NOMO-1 (cell line): ENCODE data around the gene PRKCD.

ENCODE experiments used
- DNase-seq, 2 experiments: peaks; one replicate each; lab custom pipeline; 2025; ENCODE audit not compliant: unreplicated experiment in 2 of 2; lab: John Stamatoyannopoulos, UW

Gene PRKCD

DNA sequence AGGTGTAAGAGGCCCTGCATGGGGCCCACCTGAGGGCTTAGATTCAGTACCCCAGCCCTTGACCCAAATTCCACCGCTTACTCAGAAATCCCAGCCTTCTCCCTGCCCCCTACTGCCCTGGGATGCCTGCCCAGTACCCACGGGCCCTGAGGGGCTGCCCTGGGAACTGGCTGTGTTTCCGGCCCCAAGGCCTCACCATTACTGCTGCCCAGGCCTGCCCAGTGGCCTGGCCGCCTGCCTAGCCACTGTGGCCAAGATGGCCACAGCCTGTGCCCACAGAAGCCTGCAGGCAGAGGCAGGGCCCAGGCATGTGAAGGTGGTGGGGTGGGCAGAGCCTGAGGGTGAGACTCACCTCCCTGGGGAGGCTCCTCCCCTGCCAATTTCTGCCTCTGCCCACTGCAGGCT lies 6.1 kb upstream of the PRKCD start:
- no peak for DNase-seq

DNA sequence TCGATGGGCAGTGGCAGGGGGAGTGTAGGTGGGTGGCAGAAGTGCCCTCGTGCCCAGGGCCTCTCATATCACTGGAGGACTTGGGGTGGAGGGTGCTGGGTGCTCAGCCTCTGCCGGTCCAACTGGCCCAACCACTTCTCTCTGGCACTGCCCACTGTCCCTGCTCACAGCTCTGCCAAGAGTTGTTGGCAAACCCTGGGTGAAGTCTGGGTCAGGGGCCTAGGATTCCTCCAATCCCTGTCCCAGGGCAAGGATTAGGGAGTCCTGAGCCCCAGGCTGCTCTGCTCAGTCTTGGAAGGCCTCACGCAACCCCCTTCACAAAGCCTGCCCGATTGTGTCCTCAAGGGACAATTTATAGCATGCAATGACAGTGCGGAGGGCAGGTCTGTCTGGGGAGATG lies 5.2 kb upstream of the PRKCD start:
- DNase-seq, result no peak

DNA sequence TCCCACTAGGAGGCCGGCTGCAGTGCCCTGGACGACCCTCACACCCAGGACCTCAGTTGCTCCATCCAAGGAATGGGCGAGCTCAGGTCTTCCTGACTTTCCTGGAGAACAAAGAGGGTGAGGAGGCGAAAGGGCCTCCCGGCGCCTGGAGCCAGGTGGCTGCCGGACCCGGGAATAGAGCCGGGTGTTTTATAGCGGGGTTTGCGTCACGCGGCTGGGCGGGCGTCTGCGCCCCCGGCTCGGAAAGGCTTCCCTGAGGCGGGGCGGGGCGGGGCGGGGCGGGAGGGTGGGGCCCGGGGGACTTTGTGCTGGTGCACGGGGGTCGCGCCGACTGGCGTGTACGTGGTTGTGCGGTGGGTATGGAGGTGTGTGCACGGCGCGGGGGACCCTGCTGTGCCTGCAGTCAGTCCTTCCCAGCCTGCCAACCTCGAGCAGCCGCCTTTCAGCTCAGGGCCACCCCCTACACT lies 4.6 kb upstream of the PRKCD start:
- DNase-seq, result no peak

- no peak for DNase-seq
Observed at GRCh38 chr3:53157974-53158580, 2.9 kb upstream of the PRKCD start.

DNA sequence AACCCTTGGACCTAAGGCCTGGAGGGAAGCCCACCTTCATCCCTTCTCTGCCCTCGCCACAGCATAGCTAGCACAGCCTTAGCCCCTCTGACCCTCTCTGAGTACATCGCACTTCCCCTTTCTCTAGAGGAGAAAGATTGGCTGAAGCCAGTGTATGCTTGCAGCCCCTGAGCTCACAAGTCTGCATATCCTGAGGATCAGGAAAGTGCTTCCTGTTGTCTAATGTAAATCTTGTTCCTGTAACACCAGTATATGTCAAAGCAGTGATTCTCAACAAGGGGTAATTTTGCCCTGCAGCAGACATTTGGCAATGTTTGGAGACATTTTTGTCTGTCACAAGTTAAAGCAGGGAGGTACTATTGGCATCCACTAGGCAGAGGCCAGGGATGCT lies 2.2 kb upstream of the PRKCD start:
- peak; percentile 66 to 73 for DNase-seq

DNA sequence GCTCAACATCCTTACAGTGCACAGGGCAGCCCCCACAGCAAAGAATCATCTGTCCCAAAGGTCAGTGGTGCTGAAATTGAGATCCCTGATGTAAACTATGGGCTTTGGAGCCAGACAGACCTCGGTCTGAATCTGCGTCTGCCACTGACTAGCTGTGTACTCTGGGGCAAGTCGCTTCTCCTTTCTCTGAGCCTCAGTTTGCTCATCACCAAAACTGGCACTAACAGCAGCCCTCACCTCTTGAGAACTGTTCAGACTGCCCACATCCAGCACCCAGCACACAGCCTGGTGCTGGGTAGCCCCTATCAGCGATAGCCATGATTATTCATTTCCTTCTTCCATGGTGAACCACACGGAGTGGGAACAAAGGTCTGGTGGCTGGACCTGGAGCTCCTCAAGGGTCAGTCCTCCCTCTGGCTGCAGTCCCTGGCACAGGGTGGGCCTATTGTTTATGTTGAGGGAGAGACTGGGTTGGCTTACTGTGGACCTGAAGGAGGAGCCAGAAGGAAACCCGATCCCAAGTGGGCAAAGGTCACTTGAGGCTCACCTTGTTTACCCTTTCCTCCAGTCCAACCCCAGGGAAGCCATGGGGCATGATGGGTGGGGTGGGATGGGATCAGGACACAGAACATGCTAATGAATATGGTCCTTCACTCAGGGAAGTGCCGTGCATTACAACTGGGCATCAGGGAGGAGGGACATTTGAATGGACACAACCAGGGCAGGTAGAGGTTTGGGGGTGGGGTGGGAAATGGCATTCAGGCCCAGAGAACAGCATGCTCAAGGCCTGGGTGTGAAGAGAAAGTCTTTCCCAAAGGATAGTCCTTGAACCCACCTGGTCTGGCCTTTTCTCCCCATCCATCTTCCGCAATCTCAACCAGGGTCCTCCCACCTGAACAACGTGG lies 1.6 kb upstream of the PRKCD start:
- no peak for DNase-seq

GRCh38 chr3:53160061-53160659 lies 849 bp upstream of the PRKCD start:
- DNase-seq, result no peak

- no peak for DNase-seq
Observed at GRCh38 chr3:53161450-53161819, 426 bp downstream of the PRKCD start.

- peak; percentile 31 to 40 for DNase-seq
Observed at GRCh38 chr3:53161820-53162671, 1.0 kb downstream of the PRKCD start.

DNA sequence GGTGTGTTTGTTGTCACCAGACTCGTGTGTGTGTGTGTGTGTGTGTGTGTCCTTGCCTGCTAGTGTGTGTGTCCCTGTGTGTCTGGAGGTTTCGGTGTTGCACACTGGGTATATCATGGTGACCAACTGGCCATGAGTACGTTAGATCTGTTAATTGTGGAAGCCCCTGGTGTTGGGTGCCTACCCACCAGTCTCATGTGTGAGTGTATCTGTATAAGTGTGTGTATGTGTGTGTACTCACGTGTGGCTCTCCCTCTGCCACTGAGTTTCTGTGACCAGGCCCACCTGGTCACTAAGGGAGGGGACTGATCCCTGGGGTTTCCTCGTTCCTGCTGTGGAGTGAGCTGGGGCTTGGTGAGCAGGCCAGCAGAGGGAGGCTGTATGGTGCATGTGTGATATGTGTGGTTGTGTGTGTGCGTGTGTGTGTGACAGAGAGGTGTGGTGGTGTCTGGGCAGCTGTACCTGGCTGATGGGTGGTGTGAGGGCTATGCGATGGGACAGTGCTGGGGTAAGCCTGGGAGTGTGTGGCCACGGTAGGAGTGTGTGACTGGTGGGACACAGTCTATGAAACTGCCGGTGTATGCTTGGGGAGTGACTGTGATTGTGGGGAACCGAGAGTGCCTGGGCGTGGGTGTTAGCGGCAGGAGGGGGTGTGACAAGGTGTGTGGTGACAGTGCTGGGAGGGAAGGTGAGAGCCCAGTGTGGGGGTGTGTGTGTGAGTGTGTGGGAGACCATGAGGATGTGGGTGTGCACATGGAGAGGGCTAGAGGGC lies 1.8 kb downstream of the PRKCD start:
- no peak for DNase-seq

DNA sequence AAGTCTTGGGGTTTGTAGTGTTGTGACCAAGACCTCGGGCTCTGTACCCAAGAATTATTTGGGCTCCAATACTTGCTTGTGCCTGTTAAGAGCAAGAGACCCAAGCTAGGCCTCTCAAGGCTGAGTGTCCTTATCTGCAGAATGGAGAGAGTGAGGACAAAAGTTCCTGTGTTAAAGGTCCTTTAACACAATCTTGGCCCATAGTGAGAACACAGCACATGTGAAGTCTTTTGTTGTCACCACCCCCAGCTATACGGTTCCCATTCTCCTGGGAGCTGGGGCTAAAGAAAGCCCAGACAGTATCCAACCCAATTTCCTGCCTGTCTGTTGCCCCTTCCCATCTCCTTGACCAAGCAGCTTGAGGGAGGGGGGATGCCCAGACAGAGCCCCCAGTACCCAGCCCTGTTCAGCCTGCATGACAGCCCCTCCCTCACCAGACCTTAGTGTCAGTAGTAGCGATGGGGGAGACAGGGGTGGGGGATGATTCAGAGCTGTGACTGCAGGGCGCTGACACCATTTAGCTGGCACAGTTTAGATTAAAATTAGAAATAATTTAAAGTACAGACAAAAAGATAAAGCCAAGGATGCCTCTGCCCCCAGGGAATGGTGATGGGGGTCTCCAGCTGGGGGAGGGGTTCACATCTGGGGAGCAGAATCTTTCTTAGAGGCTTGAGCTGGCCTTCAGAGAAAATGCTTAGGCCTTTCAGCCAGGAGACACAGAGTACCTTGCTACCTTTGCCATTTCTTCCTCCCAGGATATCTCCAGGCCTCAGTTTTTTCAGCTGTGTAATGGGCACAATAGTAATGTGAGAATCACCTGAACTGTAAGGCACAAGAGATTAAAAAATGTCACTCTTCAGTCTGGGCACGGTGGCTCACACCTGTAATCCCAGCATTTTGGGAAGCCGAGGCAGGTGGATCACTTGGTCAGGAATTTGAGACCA lies 2.7 kb downstream of the PRKCD start:
- DNase-seq, result peak in 1 of 2 experiments; percentile 12

GRCh38 chr3:53164911-53165310 lies 3.9 kb downstream of the PRKCD start:
- DNase-seq, result no peak

DNA sequence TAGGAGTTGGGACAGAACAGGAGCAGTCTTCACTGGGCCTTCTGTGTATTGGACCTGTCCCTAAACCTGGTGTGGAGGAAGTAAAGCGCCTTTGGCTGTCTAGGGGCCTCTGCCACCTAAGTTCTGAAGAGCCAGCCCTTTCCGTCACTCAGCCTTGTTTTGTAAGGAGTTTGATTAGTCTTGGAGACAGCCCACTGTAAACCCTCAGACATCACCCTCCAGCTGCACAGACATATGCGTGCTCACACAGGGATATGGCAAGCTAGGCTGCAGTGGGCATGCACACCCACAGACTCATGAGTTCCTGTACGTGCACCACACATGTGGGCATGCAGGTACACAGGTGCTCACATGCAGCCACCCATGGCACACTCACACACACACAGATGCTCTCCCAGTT lies 5.2 kb downstream of the PRKCD start:
- DNase-seq, result no peak

- peak; percentile 57 to 65 for DNase-seq
Observed at GRCh38 chr3:53166781-53167291, 5.8 kb downstream of the PRKCD start.

DNA sequence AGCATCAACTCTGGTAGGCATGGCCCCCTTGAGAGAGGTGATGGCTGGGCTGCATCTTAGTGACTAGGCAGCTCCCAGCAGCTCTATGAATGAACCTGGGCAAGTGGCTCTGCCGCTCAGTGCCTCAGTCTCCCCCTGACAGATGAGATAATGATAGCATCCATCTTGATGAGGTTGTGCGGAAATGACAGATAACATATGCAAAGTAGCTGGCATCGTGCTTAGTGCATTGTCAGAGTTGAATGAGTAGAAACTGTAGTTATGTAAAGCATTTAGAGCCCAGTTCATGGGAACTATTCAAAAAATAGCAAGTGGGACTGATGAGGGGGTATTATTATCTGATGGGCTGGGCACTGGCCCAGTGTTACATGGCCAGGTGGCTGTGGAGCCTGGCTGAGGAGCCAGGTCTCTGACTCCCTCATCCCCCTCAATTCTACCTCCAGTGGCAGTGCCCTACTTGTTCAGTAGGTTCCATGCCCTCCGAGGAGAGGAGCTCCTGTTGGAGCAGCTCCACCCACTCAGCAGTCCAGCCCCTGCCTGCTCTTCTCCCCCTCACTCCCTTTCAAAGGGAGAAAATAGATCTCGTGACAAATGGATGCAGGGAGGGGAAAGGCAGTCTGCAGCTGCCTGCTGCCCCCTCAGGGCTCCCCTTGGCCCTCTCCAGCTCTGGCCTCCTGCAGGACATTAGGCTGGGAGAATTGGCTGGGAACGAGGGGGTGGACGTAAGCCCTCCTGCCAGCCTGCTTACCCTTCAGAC lies 6.6 kb downstream of the PRKCD start:
- no peak for DNase-seq

- DNase-seq, result no peak
Observed at GRCh38 chr3:53168175-53168923, 7.3 kb downstream of the PRKCD start.

DNA sequence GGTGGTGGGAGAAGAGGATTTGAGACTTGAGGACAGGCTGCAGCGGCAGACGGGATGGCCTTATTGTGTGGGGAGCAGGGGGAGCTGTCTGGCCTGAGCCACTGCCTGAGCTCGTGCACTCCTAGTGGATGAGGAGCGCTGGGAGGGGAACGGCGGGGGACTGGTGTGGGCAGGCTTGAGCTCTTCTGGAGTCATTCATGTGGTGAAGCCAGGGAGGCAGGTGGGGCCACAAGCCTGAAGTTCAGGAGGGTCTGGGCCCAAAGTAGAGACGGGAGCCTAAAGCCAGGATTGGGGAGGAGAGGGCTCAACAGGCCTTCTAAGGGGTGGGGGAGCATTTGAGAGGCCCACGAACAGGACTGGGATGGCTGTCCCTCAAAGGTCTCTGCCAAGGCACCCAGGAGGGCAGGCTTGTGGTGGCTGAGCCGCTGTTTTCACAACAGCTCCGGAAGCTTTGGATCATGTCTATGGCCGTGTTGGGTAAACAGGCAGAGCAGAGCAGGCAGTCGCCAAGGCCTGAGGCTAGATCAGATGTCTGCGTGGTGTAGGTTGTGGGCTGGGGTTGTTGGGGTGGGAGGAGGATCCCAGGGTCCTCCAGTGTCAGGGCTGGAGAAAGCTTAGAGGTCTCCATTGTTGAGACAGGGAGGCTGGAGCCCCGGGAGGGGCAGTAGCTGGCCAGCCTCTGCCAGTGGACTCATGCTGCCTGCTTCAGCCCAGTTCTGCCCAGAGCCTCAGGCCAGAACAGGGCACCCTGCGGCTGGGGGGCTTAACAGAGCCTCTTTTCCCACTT lies 8.2 kb downstream of the PRKCD start:
- peak; percentile 71 to 79 for DNase-seq
